Fibroblast of lung (primary cell): ENCODE results near the gene DNAJC5. TPM values are rescaled to one million over a fixed set of nuclear protein-coding genes. Genes with fewer than 3 reads are reported as not detected.

ENCODE experiments used
- DNase-seq, 2 donors: peaks; one replicate each; pipeline versions ENCODE4 v3.0.0 to v3.0.0-alpha.2; 2010; ENCODE audit warnings: low read depth in 2 of 2
- H2AFZ ChIP-seq: 2 replicates; pipeline ENCODE4 v1.5.1; 2012; ENCODE audit warnings: low read length, control low read depth, inconsistent platforms
- H3K27ac ChIP-seq: 2 replicates; pipeline ENCODE4 v1.5.1; 2011; ENCODE audit warnings: low read length, control low read depth; ENCODE audit not compliant: insufficient read depth
- H3K27me3 ChIP-seq: 2 replicates; pipeline ENCODE4 v1.5.1; 2011; ENCODE audit warnings: mild to moderate bottlenecking, low read length; ENCODE audit not compliant: control insufficient read depth, insufficient read depth
- H3K36me3 ChIP-seq: 2 replicates; pipeline ENCODE4 v1.5.1; 2011; ENCODE audit warnings: low read length; ENCODE audit not compliant: control insufficient read depth, insufficient read depth
- H3K4me1 ChIP-seq: 2 replicates; pipeline ENCODE4 v1.5.1; 2011; ENCODE audit warnings: low read length; ENCODE audit not compliant: control insufficient read depth, insufficient read depth; ENCODE audit errors: extremely low read depth
- H3K4me2 ChIP-seq: 2 replicates; pipeline ENCODE4 v1.5.1; 2011; ENCODE audit warnings: low read length, control low read depth; ENCODE audit not compliant: insufficient read depth; ENCODE audit errors: extremely low read depth
- H3K4me3 ChIP-seq, 4 experiments: fragments of 200-600 bp in 1 of 4; sonication (generic) in 1 of 4; replicated peaks in 1 of 4; 2 replicates each; pipeline ENCODE4 v1.5.1; 2011 to 2016; ENCODE audit warnings: low read length in 4 of 4, low read depth in 3 of 4, mild to moderate bottlenecking in 3 of 4, control low read depth in 2 of 4, inconsistent platforms in 1 of 4, mixed read lengths in 1 of 4; ENCODE audit not compliant: insufficient read depth in 1 of 4; ENCODE audit errors: control extremely low read depth in 1 of 4
- H3K79me2 ChIP-seq: 2 replicates; pipeline ENCODE4 v1.5.1; 2012; ENCODE audit warnings: mild to moderate bottlenecking, low read length, inconsistent platforms; ENCODE audit not compliant: control insufficient read depth, insufficient read depth
- H3K9ac ChIP-seq: 2 replicates; pipeline ENCODE4 v1.5.1; 2011; ENCODE audit warnings: mild to moderate bottlenecking, low read length, control low read depth; ENCODE audit not compliant: insufficient read depth
- H3K9me3 ChIP-seq: 2 replicates; pipeline ENCODE4 v1.5.1; 2012; ENCODE audit warnings: low read depth, low read length; ENCODE audit not compliant: control insufficient read depth, insufficient read depth
- H4K20me1 ChIP-seq: 2 replicates; pipeline ENCODE4 v1.5.1; 2011; ENCODE audit warnings: low read length; ENCODE audit not compliant: control insufficient read depth, insufficient read depth; ENCODE audit errors: extremely low read depth
- CTCF ChIP-seq, 2 donors: IDR thresholded peaks in 1 of 2; conservative IDR thresholded peaks in 1 of 2; 1 replicate in 1 of 2; 2 replicates in 1 of 2; pipeline ENCODE4 v1.5.1; 2011 to 2012; ENCODE audit warnings: low read length in 2 of 2, control low read depth in 1 of 2, inconsistent platforms in 1 of 2, low read depth in 1 of 2, mild to moderate bottlenecking in 1 of 2
- EZH2 ChIP-seq: IDR thresholded peaks from 2 replicates; pipeline ENCODE4 v1.5.1; 2012; ENCODE audit warnings: low read length, control low read depth, mild to moderate bottlenecking; ENCODE audit errors: missing control alignments
- polyA plus RNA-seq, 2 donors: library from polyadenylated mRNA; depleted of rRNA in 1 of 2; stranded (reverse) in 1 of 2; unstranded in 1 of 2; fragments of >200 nt; gene quantifications; 2 replicates each; pipeline ENCODE4 v1.2.1, GENCODE V29; 2011 to 2012; ENCODE audit warnings: missing spikeins in 1 of 2
- total RNA-seq: library from RNA; depleted of rRNA; stranded (reverse); fragments of >200 nt; gene quantifications from 2 replicates; pipeline ENCODE4 v1.2.1, GENCODE V29; 2014

Gene DNAJC5
- total and polyA plus RNA-seq, 2 donors (not counting 1 experiment from before 2014, with no cell fraction given) = 29.6 to 48.9 TPM

- peak overlapping the region; percentile 51 for H3K9ac ChIP-seq
- peaks cover 3% of the 10 kb centered on the region for H4K20me1 ChIP-seq
- peak overlapping the region; percentile 64 to 94 (median 72) for H3K4me3 ChIP-seq
- H3K27ac ChIP-seq = peak overlapping the region; percentile 73
- peaks cover 4% of the 10 kb centered on the region for H3K4me1 ChIP-seq
- TF ChIP-seq EZH2 (no peak), CTCF (conservative IDR thresholded peaks at IDR 0.05 in 1 of 2, IDR thresholded peaks at IDR 0.05 in 1 of 2; ENCODE audit: low read depth in 1 of 2, low read length in 2 of 2) (no peak)
- H3K4me2 ChIP-seq = peak overlapping the region; percentile 97
- H3K79me2 ChIP-seq = peaks cover 56% of the 10 kb centered on the region
- DNase-seq = peak; percentile 20 to 41
- H3K36me3 ChIP-seq = peaks cover 10% of the 10 kb centered on the region
- no peaks in the 10 kb centered on the region for H3K9me3 ChIP-seq
- H2AFZ ChIP-seq = no peak overlapping the region
- no peaks in the 10 kb centered on the region for H3K27me3 ChIP-seq
Measured at GRCh38 chr20:63896264-63897105, 1.6 kb downstream of the DNAJC5 start.

GRCh38 chr20:63897978-63898561 is 3.1 kb downstream of the DNAJC5 start:
- Histone ChIP-seq H3K79me2 (peaks cover 64% of the 10 kb centered on the region), H3K36me3 (peaks cover 6% of the 10 kb centered on the region), H2AFZ (no peak overlapping the region), H3K9ac (no peak overlapping the region), H3K27me3 (no peaks in the 10 kb centered on the region), H3K27ac (no peak overlapping the region), H3K9me3 (no peaks in the 10 kb centered on the region), H3K4me1 (peaks cover 4% of the 10 kb centered on the region), H4K20me1 (peaks cover 3% of the 10 kb centered on the region), H3K4me3 (no peak overlapping the region), H3K4me2 (no peak overlapping the region)
- no peak for DNase-seq
- TF ChIP-seq CTCF (conservative IDR thresholded peaks at IDR 0.05 in 1 of 2, IDR thresholded peaks at IDR 0.05 in 1 of 2; ENCODE audit: low read depth in 1 of 2, low read length in 2 of 2) (no peak), EZH2 (no peak)

GRCh38 chr20:63898882-63899558 is 4.1 kb downstream of the DNAJC5 start:
- TF ChIP-seq EZH2 = no peak
- Histone ChIP-seq H3K36me3 (peaks cover 6% of the 10 kb centered on the region), H3K9ac (no peak overlapping the region), H2AFZ (no peak overlapping the region), H3K79me2 (peaks cover 72% of the 10 kb centered on the region), H3K27ac (no peak overlapping the region), H3K9me3 (no peaks in the 10 kb centered on the region), H3K27me3 (no peaks in the 10 kb centered on the region), H3K4me1 (peaks cover 4% of the 10 kb centered on the region), H3K4me2 (no peak overlapping the region), H3K4me3 (no peak overlapping the region), H4K20me1 (peaks cover 3% of the 10 kb centered on the region)
- DNase-seq = no peak
